SKM-1 treated with dmso at 0.1 percent for 144 hours (cell line): ENCODE data around the gene ZNRD2.

Experiments used
- DNase-seq: peaks from one replicate; lab custom pipeline; 2025; ENCODE audit not compliant: unreplicated experiment; lab: John Stamatoyannopoulos, UW

ZNRD2 gene

DNA sequence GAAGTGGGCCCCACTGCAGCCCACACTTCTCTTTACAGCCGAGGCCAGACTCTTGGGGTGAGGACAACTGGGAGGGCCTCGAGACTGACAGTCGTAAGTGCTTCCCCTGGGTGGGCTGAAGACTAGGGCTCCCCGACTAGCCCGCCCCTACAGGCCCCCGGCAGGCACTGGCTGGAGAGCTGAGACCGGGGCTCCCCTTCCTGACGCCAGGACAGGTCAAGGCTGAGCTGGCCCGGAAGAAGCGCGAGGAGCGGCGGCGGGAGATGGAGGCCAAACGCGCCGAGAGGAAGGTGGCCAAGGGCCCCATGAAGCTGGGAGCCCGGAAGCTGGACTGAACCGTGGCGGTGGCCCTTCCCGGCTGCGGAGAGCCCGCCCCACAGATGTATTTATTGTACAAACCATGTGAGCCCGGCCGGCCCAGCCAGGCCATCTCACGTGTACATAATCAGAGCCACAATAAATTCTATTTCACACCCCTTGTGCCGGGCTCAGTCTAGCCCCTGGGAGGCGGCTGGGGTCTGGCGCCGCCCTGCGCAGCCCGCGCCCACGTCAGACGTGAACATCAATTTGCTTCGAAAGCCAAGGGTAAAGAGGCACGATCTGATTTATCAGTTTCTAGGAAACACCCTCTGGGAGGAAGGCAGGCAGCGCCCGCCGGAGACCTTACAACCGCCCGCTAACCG, 31.9 kb upstream of the ZNRD2 start:
- DNase-seq: no peak

DNA sequence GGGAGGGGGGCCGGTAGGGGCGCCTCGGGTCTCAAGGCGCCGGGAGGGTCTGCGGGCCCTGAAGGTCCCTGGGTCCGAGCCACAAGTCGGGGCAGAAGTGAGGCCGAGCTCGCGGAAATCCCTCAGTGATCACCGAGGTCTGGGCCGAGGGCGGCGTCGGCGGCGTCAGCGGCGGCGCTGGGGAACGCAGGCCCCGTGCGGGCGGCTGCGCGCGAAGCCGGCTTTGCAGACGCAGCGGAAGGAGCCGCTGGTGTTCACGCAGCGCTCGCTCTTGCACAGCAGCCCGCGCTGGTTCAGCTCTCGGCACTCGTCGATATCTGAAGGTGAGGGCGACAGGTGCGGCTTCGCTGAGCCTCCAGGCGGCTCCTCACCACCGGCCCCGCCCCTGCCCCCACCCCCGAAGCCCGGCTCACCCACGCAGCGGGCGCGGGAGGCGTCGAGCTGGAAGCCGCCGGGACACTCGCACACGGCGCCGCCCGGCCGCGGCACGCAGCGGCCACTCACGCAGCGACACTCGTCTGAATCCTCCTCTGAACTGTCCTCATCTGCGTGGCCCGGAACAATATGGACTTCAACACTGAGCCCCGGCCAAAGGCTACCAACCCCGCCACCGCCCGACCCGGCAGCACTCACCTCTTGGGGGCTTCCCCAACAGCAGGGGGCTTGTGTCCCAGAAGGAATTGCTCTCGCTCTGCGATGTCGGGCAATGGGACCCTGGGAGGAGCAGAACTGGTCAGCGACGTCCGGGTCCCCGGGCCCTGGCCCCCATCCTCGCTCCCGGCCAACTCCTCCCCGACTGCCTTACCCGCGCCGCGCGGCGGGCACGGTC, 31.1 kb upstream of the ZNRD2 start:
- DNase-seq: no peak

DNA sequence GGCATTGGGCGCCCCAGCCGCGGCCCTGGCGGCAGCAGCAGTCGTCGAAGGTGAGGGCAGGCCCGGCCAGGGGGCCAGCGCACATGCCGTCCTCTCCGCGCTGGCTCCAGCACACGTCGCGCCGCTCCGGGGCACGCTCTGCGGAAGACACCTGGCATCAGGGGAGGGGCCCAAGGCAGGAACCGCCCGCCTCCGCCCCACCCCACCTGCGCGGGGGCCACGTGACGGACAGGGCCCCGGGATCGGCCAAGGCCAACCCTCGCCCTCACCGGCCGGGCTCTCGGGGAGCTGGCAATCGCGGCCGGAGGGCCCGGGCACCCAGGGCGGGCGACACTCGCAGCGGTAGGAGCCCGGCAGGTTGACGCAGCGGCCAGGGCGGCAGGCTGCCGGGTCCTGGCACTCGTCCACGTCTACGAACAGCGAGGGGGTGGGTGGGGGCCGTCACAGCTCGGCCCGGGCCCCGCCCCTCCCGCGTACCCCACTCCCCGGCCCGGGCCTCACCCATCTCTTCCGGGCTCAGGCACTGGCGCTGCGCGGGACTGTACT, 30.5 kb upstream of the ZNRD2 start:
- DNase-seq: no peak

DNA sequence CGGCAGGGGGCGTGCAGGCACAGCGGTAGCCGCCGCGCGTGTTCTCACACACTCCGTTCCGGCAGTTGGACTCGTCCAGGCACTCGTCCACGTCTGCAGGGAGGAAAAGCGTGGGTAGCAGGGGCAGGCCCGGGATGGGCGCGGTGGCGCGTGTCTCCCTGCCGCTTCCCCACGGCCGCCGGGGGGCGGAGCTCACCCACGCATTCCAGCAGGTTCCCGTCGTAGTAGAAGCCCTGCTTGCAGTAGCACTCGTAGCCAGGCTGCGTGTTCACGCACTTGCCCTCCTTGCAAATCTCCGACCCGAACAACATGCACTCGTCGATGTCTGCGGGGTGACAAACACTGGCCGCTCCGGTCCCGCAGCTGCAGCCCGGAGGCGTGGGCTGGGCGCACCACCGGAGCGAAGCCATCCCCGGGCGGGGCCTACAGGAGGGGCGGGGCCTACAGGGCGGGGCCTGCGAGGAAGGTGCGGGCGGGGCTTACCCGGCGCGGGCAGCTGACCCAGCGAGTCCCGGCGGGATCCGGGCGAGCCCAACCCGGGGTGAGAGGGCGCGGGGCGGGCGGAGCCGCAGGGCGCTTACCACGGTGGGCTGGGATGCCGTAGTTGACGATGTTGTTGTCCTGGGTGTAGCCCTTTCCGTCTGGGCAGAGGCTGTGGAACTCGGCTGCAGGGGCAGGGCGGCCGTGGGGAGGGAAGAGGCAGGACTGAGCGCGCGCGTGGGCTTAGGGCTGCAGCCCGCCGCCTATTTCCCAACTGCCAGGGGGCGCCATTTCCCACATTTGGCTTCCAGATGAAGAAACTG, 29.8 kb upstream of the ZNRD2 start:
- peak; percentile 84 for DNase-seq

DNA sequence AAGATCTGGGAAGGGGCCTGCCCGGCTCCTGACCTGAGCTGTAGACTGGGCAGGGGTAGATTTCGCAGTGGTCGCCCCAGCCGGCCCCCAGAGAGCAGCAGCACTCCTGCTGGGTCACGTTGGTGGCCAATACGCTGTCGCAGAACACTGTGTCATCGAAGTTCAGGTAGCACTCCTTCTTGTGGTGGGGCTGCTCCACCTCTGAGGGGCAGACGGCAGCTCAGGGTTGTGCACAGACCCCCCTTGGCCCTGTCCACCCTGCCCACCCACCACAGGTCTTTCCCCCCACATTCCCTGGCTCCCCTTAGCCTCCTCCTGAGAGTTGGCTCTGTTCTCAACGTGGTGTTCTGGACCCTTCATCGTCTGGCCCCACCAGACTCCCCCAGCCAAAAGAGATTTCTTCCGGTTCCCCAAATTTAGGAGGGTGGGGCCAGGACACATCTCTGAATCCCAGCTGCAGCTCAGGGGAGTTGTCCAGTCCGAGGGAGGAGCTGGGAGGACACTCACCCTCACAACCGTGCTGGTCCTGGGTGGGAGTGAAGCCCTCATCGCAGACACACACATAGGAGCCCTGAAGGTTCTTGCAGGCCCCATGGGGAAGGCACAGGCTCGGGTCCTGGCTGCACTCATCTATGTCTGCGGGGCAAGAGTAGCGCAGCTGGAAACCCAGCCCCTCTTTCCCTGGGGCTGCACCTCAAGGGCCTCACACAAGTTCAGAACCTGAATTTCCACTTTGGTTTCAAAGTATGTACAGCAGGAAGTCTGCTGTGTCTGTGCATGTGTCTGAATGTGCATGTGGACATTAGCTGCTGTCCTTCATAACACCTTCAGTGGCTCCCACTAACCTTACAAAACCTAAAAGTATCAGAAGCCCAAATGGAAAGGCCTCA, 28.9 kb upstream of the ZNRD2 start:
- no peak for DNase-seq

DNA sequence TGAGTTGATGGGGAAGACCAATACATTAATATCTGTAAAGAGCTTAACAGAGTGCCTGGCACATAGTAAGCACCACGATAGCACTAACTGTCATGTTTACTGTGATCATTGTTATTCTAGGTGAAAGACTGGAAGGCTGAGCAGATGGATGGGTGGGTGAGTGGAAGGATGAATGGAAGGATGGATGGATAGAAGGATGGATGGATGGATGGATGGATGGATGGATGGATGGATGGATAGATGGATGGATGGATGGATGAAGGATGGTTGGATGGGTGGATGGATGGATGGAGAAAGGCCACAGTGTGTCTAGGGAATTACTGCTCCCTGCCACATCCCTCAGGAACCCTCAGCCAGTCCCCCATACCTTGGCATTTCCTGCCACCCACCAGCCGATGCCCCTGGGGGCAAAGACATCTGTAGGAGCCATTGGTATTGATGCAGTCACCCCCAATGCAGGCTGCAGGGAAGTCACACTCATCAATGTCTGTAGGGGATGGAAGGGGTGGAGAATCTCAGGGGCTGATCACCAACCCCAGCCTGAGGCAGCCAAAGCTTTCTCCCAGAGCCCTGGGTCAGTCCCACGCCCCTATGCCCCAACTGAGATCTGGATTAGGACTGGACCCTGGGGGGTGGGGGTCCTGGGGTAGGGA, 27.4 kb upstream of the ZNRD2 start:
- no peak for DNase-seq

DNA sequence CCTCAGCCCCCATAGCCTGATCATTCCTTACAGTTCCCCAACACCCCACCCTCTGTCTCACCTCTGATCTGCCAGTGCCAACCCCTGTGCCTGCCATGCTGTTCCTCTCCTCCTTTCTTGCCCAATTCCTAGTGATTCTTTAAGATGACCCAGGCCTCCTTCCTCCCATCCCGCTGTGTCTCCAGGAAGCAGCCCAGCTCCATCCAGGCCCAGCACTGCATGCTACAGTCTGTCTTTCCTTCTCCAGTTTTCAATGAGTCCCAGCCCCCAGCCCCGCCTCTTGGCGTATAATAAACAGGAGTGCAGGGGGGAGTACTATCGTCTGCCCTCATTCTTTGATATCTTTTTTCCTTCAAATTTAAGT, 24.4 kb upstream of the ZNRD2 start:
- no peak for DNase-seq

DNA sequence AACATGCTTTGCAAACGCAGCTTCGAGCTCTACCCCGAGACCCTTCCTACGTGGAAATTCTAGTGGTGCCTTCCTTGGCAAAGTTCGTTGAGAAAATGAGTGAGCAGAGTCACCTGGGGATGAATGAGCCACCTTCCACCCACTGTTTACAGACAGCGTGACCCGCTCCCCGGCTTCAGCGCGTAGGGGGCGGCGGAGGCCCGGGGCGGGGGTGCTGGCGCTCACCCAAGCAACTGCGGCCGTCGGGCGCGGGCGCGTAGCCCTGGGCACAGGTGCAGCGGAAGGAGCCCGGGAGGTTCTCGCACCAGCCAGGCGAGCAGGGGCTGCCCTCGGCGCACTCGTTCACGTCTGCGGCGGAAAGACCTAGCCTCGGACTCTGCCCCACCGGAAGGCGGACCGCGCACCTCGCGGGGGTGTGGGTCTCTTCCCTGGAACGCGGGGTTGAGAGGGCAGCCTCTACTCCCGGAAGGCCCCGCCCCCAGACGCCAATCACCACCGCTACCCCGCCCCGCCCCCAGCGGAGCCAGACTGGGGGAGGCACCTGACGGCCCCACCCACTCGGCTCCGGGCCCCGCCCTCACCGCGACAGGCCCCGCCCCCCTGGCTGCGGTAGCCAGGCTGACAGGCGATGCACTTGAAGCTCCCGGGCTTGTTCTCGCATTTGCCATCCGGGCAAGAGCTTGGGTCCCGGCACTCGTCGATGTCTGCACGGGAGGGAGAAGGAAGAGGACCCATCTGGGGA, 23.9 kb upstream of the ZNRD2 start:
- peak; percentile 52 for DNase-seq

DNA sequence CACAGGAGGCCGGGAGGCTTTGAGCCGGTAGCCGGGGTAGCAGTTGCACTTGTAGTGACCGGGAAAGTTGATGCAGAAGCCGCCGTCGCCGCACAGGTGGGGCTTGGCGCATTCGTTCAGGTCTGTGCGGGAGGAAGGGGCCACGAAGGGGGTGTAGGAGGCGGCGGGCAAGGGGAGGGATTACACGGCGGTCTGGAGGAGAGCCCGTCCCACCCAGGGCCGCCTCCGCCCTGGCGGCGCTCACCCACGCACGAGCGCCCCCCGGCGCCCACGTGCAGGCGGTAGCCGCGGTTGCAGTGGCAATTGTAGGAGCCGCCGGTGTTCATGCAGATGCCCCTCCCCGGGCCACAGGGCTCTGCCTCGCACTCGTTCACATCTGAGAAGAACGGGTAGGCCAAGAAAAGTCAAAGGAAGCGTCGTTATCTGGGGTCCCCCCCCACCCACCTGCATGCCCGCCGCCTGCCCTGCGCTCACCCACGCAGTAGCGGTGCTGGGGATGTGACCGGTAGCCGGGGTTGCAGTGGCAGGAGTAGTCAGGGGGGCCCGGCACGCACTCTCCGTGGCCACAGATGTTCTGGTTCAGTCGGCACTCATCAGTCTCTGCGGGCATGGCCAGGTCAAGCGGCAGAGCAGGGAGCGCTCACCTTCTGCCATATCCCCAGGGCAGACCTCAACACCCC, 22.7 kb upstream of the ZNRD2 start:
- no peak for DNase-seq

DNA sequence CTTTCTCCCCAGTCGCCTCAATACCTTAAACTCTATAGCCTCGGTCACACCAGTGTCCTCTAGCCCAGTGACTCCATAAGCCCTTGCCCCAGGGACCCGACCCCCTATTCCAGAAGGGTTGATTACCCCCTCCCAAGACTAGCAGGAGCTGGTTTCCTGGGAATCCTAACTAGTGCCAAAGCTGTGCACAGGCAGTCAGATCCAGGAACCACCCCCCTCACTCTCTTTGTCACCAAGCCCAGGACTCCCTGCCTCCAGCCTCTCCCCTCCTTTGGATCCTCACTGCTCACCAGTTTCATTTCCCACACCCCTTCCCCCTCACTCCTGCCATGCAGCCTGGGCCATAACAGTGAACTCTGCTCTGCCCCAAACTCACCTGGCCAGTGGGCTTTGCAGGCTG, 21.9 kb upstream of the ZNRD2 start:
- DNase-seq: no peak

DNA sequence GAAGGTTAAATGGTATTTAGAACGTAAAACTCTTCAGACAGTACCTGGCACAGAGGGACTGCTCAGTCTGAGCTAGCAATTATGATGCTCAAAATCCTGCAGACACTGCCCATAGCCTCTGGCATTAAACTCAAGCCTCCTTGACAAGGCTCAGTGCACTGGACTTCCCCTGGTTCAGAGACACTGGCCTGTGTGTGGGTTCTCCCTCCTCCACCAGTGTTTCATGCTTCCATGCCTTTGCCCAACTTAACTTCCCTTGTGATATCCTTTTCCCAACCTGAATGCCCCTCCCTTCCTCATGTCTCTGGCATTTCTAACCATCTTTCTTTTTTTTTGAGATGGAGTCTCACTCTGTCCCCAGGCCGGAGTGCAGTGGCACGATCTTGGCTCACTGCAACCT, 21.2 kb upstream of the ZNRD2 start:
- no peak for DNase-seq

DNA sequence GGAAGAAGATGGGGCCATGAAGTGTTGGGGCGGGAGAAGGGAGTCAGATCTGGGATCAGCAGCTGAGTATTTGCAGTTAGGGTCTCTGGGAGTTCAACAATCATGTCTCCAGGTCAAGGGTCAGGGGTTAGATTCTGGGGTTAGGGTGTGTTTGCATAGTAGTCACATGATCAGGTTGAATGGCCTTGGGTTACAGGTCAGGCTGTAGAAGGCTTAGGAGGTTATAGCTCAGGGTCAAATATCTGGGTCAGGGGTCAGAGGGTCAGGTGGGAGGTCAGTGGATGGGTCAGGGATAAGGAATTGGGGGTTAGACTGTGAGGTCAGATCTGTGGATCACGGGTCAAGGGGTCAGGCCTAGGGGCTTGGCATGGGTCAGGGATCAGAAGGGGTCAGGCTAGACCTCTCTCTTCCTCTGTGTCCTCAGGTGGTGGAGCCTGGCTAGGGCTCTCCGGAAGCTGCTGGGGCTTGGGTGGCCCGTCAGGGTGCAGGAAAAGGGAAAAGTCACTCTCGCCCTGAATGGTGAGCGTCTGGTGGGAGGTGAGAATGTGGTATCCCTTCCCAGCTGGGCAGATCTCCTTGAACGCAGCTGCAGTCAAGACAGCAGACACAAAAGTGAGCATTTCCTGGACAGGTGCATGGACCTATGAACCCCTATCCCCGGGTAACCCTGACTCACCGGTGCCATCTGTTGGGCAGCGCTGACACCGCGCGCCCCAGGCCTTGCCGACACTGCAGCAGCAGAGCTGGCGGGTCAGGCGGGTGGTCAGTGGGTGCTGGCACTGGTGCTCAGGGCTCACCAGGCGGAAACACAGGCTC, 18.5 kb upstream of the ZNRD2 start:
- peak; percentile 29 for DNase-seq

DNA sequence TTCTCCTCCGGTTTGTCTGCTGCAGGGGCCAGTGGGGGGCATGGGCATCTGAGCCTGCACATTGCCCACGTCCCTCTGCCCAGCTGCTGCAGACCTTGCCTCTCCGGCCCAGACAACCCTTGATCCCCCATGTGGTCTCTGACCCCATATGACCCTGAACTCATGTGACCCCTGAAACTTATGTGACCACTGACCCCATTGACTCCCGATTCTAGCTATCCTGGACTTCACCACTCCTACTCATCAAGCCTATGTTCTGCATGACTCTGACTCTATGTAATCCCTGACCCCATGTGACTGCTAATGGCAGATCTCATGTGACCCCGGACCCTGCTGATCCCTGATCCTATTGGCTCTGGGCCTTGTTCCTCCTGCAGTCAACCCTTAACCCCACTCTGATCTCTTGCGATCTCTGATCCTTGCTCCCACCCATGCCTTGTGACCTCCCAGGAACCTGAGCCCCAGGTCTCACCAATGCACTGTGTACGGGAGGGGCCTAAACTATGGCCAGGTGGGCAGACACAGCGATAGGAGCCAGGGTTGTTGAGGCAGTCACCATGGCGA, 17.8 kb upstream of the ZNRD2 start:
- no peak for DNase-seq

DNA sequence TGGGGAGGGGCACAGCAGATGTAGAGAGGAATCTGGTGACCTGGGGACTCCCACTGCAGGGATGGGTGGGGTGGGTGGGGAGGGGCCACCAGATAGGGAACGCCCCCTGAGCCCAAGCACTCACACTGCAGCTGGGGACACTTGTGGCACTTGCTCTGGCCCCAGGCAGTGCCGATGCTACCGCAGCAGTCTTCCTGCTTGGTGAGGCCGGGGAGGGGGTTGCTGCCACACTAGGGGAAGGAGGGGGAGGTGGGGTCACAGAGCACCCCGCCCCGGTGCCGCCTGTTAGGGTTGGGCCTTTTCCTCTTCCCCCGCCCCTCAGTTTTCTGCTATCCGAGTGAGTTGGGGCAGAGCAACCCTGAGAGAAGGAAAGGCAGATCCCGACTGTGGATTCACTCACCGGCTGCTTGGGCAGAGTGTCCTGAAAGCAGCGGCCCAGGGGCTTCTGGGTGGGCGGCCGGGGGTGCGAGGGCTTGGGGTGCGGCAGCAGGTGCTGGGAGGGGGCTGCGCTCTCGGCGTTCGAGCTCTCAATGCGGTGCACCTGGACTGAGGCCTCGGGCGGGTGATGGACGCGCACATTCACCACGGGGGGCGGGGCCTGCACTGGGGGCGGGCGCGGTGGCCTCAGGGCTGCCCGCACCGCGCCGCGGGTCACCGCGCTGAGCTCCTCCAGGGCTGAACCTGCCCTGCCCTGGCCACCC, 16.8 kb upstream of the ZNRD2 start:
- DNase-seq: no peak

DNA sequence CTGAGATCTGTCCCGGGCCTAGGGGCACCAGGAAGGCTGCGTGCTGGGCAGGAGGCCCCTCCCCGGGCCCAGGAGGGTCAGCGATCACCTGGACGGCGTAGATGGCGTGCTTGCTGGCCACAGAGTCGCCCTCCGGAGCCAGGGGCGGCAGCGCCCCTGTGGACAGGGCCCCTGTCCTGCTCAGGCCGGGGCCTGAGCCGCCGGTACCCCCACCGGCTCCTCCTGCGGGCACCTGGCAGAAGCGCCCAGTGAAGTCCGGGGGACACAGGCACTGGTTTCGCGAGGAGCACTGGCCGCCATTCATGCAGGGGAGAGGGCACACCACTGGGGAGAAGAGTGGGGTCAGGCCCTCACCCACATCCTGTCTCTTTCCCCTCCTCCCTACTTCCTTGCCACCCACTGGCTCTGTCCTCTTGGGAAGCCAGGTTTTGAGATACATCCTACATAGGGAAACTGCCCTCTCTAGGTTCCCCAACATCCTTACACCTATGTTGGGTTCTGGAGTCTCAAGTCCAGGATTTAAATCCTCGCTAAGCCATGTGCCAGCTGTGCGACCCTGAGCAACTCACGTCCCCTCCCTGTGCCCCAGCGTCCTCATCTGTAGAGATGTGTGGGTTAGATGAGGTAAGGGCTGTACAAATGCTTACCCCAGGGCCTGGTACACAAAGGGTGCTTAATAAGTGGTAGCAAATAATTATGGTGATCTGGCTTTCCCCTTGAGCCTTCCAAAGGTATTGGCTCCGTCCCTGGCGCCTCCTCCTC, 16.0 kb upstream of the ZNRD2 start:
- DNase-seq: no peak

DNA sequence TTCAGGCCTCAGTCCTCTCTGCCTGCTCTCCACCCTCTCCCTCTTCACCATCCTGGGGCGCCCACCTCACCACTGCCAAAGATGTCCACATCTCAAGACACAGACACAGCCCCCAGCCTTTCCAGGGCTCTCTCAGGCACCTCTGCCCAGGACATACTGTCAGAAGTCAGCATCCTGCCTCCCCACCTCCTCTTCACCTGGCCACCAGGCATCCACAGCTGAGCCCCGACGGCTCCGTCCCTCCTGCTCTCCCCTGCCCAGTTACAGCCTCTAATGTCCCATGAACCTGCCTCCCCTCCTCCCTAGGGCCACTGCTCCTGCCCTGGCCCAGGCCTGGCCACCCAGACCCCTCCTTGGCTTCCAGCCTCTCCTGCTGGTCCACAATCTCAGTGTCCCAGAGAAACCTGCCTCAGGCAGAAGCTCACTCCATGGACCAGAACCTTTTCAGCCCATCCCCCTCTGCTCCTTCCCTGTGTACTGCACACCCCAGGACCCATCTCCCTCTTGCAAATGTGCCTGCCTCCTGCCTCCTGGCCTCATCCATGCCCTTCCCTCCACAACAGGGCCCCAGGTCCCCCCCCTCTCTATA, 15.3 kb upstream of the ZNRD2 start:
- no peak for DNase-seq
